Neural cell (in vitro differentiated cells): ENCODE results near the gene RRM1.

Experiments used
- CTCF ChIP-seq: fragments of 450-650 bp; IDR thresholded peaks from 2 replicates; pipeline ENCODE4 v1.5.1; 2014; ENCODE audit warnings: antibody characterized with exemption, mild to moderate bottlenecking, moderate library complexity; ENCODE audit not compliant: poor library complexity, severe bottlenecking
- EP300 ChIP-seq: fragments of 450-650 bp; conservative IDR thresholded peaks from 2 replicates; pipeline ENCODE4 v1.6.1; 2014; ENCODE audit warnings: antibody characterized with exemption, mild to moderate bottlenecking, moderate library complexity; ENCODE audit not compliant: poor library complexity, severe bottlenecking
- EZH2 ChIP-seq: fragments of 200-600, 300-800 bp; shearing (Covaris generic), sonication (generic); IDR thresholded peaks from 2 replicates; pipeline ENCODE4 v1.6.1; 2014; ENCODE audit warnings: antibody characterized with exemption, low read length, borderline replicate concordance, mild to moderate bottlenecking; ENCODE audit not compliant: insufficient read depth, poor library complexity, severe bottlenecking
- POLR2AphosphoS5 ChIP-seq: IDR thresholded peaks from 2 replicates; pipeline ENCODE4 v1.6.1; 2012
- SMC3 ChIP-seq: fragments of 450-650 bp; conservative IDR thresholded peaks from 2 replicates; pipeline ENCODE4 v1.6.1; 2014; ENCODE audit warnings: antibody characterized with exemption, mild to moderate bottlenecking, moderate library complexity; ENCODE audit not compliant: poor library complexity
- TAF1 ChIP-seq: IDR thresholded peaks from 2 replicates; pipeline ENCODE4 v1.6.1; 2012; ENCODE audit warnings: low read depth

- TF ChIP-seq CTCF (no peak), EP300 (no peak), EZH2 (no peak), TAF1 (no peak), POLR2AphosphoS5 (no peak), SMC3 (no peak)
Observed at GRCh38 chr11:4048340-4048739, 46.3 kb upstream of the RRM1 start.
